ENCODE data around the gene RBM3. TPM values are rescaled to one million over a fixed set of nuclear protein-coding genes. Genes with fewer than 3 reads are reported as not detected.

The RBM3 gene
- total RNA-seq, 1 experiment from 2014 or later = 233 TPM

- TF ChIP-seq ZNF274 (IDR thresholded peaks at IDR 0.05; ENCODE audit: low read depth, low read length) (no peak), POLR2A (IDR thresholded peaks at IDR 0.05; ENCODE audit: borderline replicate concordance, extremely low read depth, insufficient read depth, insufficient read length) (no peak), CBX3 (IDR thresholded peaks at IDR 0.05; ENCODE audit: low read depth) (no peak), SP1 (IDR thresholded peaks at IDR 0.05; ENCODE audit: low read depth) (no peak), YY1 (IDR thresholded peaks at IDR 0.05; ENCODE audit: extremely low read depth, insufficient replicate concordance, low read depth, low read length) (peak; percentile 60), TCF7L2 (IDR thresholded peaks at IDR 0.05; ENCODE audit: borderline replicate concordance, extremely low read depth, insufficient read depth, insufficient read length) (no peak)
- ChIA-PET RAD21 (ENCODE audit: low non-redundant PET in 1 of 2, low total read pairs in 2 of 2, uncharacterized antibody in 2 of 2, unreplicated experiment in 2 of 2) (no interaction called here), POLR2A (no interaction called here), CTCF (interaction anchor here (0.5 kb wide), 1 partner anchor 1931 kb away, joined by 3 read pairs; no protein-coding TSS in a partner anchor)
- Histone ChIP-seq H3K4me1 (ENCODE audit: control insufficient read depth in 1 of 2, insufficient read depth in 2 of 2, low read length in 2 of 2) (peaks cover 6 to 20% of the 10 kb centered on the region in 2 experiments), H4K20me1 (ENCODE audit: insufficient read depth) (no peaks in the 10 kb centered on the region), H3K9me3 (ENCODE audit: control insufficient read depth in 1 of 2, insufficient read depth in 1 of 2, low read depth in 1 of 2, low read length in 2 of 2) (no peaks in the 10 kb centered on the region), H2AFZ (ENCODE audit: low read depth, low read length, poor library complexity, severe bottlenecking) (peak overlapping the region; percentile 26), H3K4me3 (replicated peaks in 1 of 2; ENCODE audit: low read depth in 1 of 2, low read length in 2 of 2) (no peak overlapping the region), H3K4me2 (ENCODE audit: low read length) (peak overlapping the region; percentile 59), H3K27me3 (ENCODE audit: insufficient read depth, low read length) (no peaks in the 10 kb centered on the region), H3K79me2 (ENCODE audit: insufficient read depth, low read length) (no peaks in the 10 kb centered on the region), H3K9ac (ENCODE audit: low read length) (0 out of 2 replicates have a peak overlapping the region, but pooled peaks have one; percentile 13), H3K9me2 (ENCODE audit: insufficient read depth) (no peaks in the 10 kb centered on the region), H3K36me3 (ENCODE audit: control insufficient read depth in 1 of 2, insufficient read depth in 2 of 2, low read length in 2 of 2) (peaks cover 0 to 2% of the 10 kb centered on the region in 2 experiments; a peak in 2 of 4 replicates), H3K27ac (ENCODE audit: low read depth, low read length) (peak overlapping the region; percentile 63; the same call in 1 of the 2 replicates)
- intact Hi-C loops (cut with micrococcal nuclease) = no loop called here
- peak; percentile 77 for ATAC-seq
- DNase-seq (ENCODE audit: low read depth, low spot score) = no peak
- BruUV-seq (replicated peaks) = TSS peak; percentile 80
Observed at GRCh38 chrX:48531358-48531959, 42.8 kb upstream of the RBM3 start.

GRCh38 chrX:48532161-48532560 is 42.1 kb upstream of the RBM3 start:
- POLR2A ChIA-PET = no interaction called here
- no TSS peak for BruUV-seq (replicated peaks)
- no peak for TF ChIP-seq EZH2 (IDR thresholded peaks at IDR 0.05)
- no peak for TF ChIP-seq YY1 (IDR thresholded peaks at IDR 0.05; ENCODE audit: extremely low read depth, insufficient replicate concordance, low read depth, low read length)
- TF ChIP-seq FOSL1 (IDR thresholded peaks at IDR 0.05; ENCODE audit: low read depth) = no peak
- TF ChIP-seq TCF7L2 (IDR thresholded peaks at IDR 0.05; ENCODE audit: borderline replicate concordance, extremely low read depth, insufficient read depth, insufficient read length) = no peak
- TF ChIP-seq ZFX (IDR thresholded peaks at IDR 0.05) = no peak
- no peak for TF ChIP-seq ZBTB33 (IDR thresholded peaks at IDR 0.05; ENCODE audit: extremely low read depth, insufficient replicate concordance, low read length)
- no peak for TF ChIP-seq POLR2AphosphoS5 (IDR thresholded peaks at IDR 0.05; ENCODE audit: low read depth, low read length)
- TF ChIP-seq CEBPB (IDR thresholded peaks at IDR 0.05; ENCODE audit: low read depth) = no peak
- TF ChIP-seq EGR1 (IDR thresholded peaks at IDR 0.05; ENCODE audit: low read depth) = no peak
- no peak for TF ChIP-seq REST (IDR thresholded peaks at IDR 0.05; ENCODE audit: low read depth)

More at GRCh38 chrX:48532161-48532560, 42.1 kb upstream of the RBM3 start:
- ATAC-seq = no peak
- no peak for DNase-seq (ENCODE audit: low read depth, low spot score)
- no peaks in the 10 kb centered on the region; a peak in 1 of 4 replicates for H3K36me3 ChIP-seq (ENCODE audit: control insufficient read depth in 1 of 2, insufficient read depth in 2 of 2, low read length in 2 of 2)
- H3K4me1 ChIP-seq (ENCODE audit: control insufficient read depth in 1 of 2, insufficient read depth in 2 of 2, low read length in 2 of 2) = peaks cover 6 to 20% of the 10 kb centered on the region in 2 experiments
- peak overlapping the region; percentile 59; the same call in 1 of the 2 replicates for H3K4me2 ChIP-seq (ENCODE audit: low read length)
- no peaks in the 10 kb centered on the region for H3K79me2 ChIP-seq (ENCODE audit: insufficient read depth, low read length)
- ChIA-PET CTCF (interaction anchor here (0.5 kb wide), 1 partner anchor 1931 kb away, joined by 3 read pairs; no protein-coding TSS in a partner anchor), RAD21 (ENCODE audit: low non-redundant PET in 1 of 2, low total read pairs in 2 of 2, uncharacterized antibody in 2 of 2, unreplicated experiment in 2 of 2) (no interaction called here)
- no peaks in the 10 kb centered on the region for H3K27me3 ChIP-seq (ENCODE audit: insufficient read depth, low read length)
- H3K9ac ChIP-seq (ENCODE audit: low read length) = no peak overlapping the region
- intact Hi-C loops (cut with micrococcal nuclease) = no loop called here
- H3K9me2 ChIP-seq (ENCODE audit: insufficient read depth) = no peaks in the 10 kb centered on the region
- peak overlapping the region; percentile 26 for H2AFZ ChIP-seq (ENCODE audit: low read depth, low read length, poor library complexity, severe bottlenecking)
- H4K20me1 ChIP-seq (ENCODE audit: insufficient read depth) = no peaks in the 10 kb centered on the region
- H3K27ac ChIP-seq (ENCODE audit: low read depth, low read length) = peak overlapping the region; percentile 63; the same call in 1 of the 2 replicates
- no peak overlapping the region for H3K4me3 ChIP-seq (replicated peaks in 1 of 2; ENCODE audit: low read depth in 1 of 2, low read length in 2 of 2)
- no peaks in the 10 kb centered on the region for H3K9me3 ChIP-seq (ENCODE audit: control insufficient read depth in 1 of 2, insufficient read depth in 1 of 2, low read depth in 1 of 2, low read length in 2 of 2)
